Suprapubic skin (tissue), 4 donors: ENCODE measurements around the gene ALOXE3. TPM values are rescaled to one million over a fixed set of nuclear protein-coding genes. Genes with fewer than 3 reads are reported as not detected.

Source experiments
- DNase-seq, 2 donors: peaks; one replicate each; pipeline ENCODE4 v3.0.0-alpha.2; 2019; ENCODE audit warnings: low spot score in 2 of 2
- H3K27ac ChIP-seq: fragments of 200-600 bp; sonication (generic); one replicate; pipeline ENCODE4 v1.5.1; 2019
- H3K27me3 ChIP-seq: fragments of 200-600 bp; sonication (generic); one replicate; pipeline ENCODE4 v1.5.1; 2019
- H3K36me3 ChIP-seq: fragments of 200-600 bp; sonication (generic); one replicate; pipeline ENCODE4 v1.5.1; 2019
- H3K4me1 ChIP-seq: fragments of 200-600 bp; sonication (generic); one replicate; pipeline ENCODE4 v1.5.1; 2019
- H3K4me3 ChIP-seq: fragments of 200-600 bp; sonication (generic); one replicate; pipeline ENCODE4 v1.5.1; 2019; ENCODE audit warnings: mild to moderate bottlenecking
- H3K9me3 ChIP-seq: fragments of 200-600 bp; sonication (generic); one replicate; pipeline ENCODE4 v1.5.1; 2019
- CTCF ChIP-seq, 2 donors: fragments of 200-600 bp in 1 of 2; fragments of 450-650 bp in 1 of 2; sonication (generic) in 1 of 2; IDR thresholded peaks; one replicate each; pipeline ENCODE4 v1.5.1; 2016 to 2019; ENCODE audit warnings: antibody characterized with exemption in 2 of 2, mild to moderate bottlenecking in 1 of 2, moderate library complexity in 1 of 2
- EP300 ChIP-seq: sonication (generic); formaldehyde crosslinking; IDR thresholded peaks from one replicate; pipeline ENCODE4 v1.6.1; 2017; ENCODE audit warnings: antibody characterized with exemption
- POLR2A ChIP-seq, 2 donors: fragments of 450-650 bp; IDR thresholded peaks; one replicate each; pipeline ENCODE4 v1.6.1; 2017; ENCODE audit warnings: antibody characterized with exemption in 2 of 2, mild to moderate bottlenecking in 2 of 2, moderate library complexity in 2 of 2
- POLR2AphosphoS5 ChIP-seq, 3 donors: sonication (generic); formaldehyde crosslinking; IDR thresholded peaks; one replicate each; pipeline ENCODE4 v1.6.1; 2017; ENCODE audit warnings: antibody characterized with exemption in 3 of 3
- WGBS: methylation state at CpG from one replicate; pipeline ENCODE4 v1.1.5; 2018; 5-methylcytosine and 5-hydroxymethylcytosine counted together
- total RNA-seq, 4 donors: library from RNA; depleted of rRNA; stranded (reverse); fragments of >200 nt; gene quantifications; one replicate each; pipeline ENCODE4 v1.1.0, GENCODE V29; 2016

ALOXE3 gene
- total RNA-seq, result 10 to 100 TPM; 44.5 to 95.3 (median 69.9) TPM

- DNase-seq, result peak in 1 of 2 donors; percentile 79
- Histone ChIP-seq H3K9me3 (no peaks in the 10 kb centered on the region), H3K36me3 (no peaks in the 10 kb centered on the region), H3K4me3 (peak within 1 kb of the TSS; percentile 74), H3K27ac (peak within 1 kb of the TSS; percentile 91), H3K27me3 (peaks cover 38% of the 10 kb centered on the region), H3K4me1 (peaks cover 50% of the 10 kb centered on the region)
- TF ChIP-seq POLR2AphosphoS5 (IDR thresholded peaks at IDR 0.05) (peak in 2 of 3 donors; percentile 16 to 44), POLR2A (IDR thresholded peaks at IDR 0.05) (no peak)
- under 1% methylated on average over 25 of the region's 33 CpGs for WGBS
Observed at GRCh38 chr17:8117980-8118768, at the start of gene ALOXE3. ALOXE3 (minus strand) TSS chr17:8118514; CDS start chr17:8117990, 524 bp downstream.

GRCh38 chr17:8167526-8167925 lies 49.2 kb upstream of the ALOXE3 start:
- no peak for DNase-seq
- 80% methylated on average over 3 of the region's 3 CpGs for WGBS
- H3K4me1 ChIP-seq, result peaks cover 31% of the 10 kb centered on the region
- no peaks in the 10 kb centered on the region for H3K9me3 ChIP-seq
- TF ChIP-seq POLR2A (IDR thresholded peaks at IDR 0.05) (no peak), EP300 (no peak), CTCF (IDR thresholded peaks at IDR 0.05) (no peak), POLR2AphosphoS5 (IDR thresholded peaks at IDR 0.05) (no peak)
- H3K27me3 ChIP-seq, result no peaks in the 10 kb centered on the region
- no peak overlapping the region for H3K4me3 ChIP-seq
- H3K27ac ChIP-seq, result no peak overlapping the region
- H3K36me3 ChIP-seq, result no peaks in the 10 kb centered on the region

DNA sequence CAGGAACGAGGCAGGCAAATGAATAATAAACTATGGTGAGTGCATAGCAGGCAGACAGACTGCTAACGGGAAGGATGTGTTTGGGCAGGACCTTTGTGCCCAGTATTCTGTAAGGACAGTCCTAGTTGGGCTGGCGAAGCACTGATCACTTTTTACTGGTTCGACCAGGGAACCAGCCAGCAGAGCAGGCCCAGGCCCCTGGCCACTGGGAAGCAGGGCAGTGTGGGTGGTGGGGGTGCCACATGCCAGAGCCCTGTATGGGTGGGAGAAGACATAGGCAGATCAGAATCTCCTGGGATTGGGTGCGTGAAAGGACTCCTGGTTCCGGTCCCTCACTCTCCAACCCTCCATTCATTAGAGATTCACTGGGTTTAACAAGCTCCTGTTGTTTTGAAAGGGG lies 48.4 kb upstream of the ALOXE3 start:
- H3K27ac ChIP-seq, result peak overlapping the region; percentile 55
- TF ChIP-seq CTCF (IDR thresholded peaks at IDR 0.05) (no peak), POLR2AphosphoS5 (IDR thresholded peaks at IDR 0.05) (no peak)
- DNase-seq, result no peak
- WGBS, result 74% methylated on average over 6 of the region's 6 CpGs
- no peaks in the 10 kb centered on the region for H3K36me3 ChIP-seq
- H3K27me3 ChIP-seq, result no peaks in the 10 kb centered on the region
- peaks cover 35% of the 10 kb centered on the region for H3K4me1 ChIP-seq
- H3K4me3 ChIP-seq, result no peak overlapping the region
- no peaks in the 10 kb centered on the region for H3K9me3 ChIP-seq

DNA sequence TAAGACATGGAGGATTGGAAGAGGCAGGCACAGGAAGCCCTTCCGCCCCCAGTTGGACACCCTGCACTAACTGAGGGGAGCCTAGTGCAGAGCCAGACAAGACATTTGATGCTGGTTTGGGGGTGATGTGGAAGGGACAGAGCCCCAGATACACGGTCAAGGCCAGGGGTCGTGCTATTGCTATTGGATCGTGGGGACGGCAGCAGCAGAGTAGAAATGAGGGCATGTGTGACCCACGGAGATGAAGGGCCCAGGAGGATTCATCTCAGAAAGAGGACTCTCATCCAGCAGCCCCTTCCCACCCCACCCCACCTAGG lies 46.5 kb upstream of the ALOXE3 start:
- peaks cover 49% of the 10 kb centered on the region for H3K4me1 ChIP-seq
- no peak overlapping the region for H3K4me3 ChIP-seq
- WGBS, result 85% methylated on average over 6 of the region's 6 CpGs
- no peak for DNase-seq
- no peaks in the 10 kb centered on the region for H3K9me3 ChIP-seq
- peak overlapping the region; percentile 97 for H3K27ac ChIP-seq
- H3K36me3 ChIP-seq, result peaks cover 8% of the 10 kb centered on the region
- H3K27me3 ChIP-seq, result no peaks in the 10 kb centered on the region
- no peak for TF ChIP-seq POLR2AphosphoS5 (IDR thresholded peaks at IDR 0.05)
- no peak for TF ChIP-seq CTCF (IDR thresholded peaks at IDR 0.05)
- TF ChIP-seq EP300, result no peak
- TF ChIP-seq POLR2A (IDR thresholded peaks at IDR 0.05), result no peak

DNA sequence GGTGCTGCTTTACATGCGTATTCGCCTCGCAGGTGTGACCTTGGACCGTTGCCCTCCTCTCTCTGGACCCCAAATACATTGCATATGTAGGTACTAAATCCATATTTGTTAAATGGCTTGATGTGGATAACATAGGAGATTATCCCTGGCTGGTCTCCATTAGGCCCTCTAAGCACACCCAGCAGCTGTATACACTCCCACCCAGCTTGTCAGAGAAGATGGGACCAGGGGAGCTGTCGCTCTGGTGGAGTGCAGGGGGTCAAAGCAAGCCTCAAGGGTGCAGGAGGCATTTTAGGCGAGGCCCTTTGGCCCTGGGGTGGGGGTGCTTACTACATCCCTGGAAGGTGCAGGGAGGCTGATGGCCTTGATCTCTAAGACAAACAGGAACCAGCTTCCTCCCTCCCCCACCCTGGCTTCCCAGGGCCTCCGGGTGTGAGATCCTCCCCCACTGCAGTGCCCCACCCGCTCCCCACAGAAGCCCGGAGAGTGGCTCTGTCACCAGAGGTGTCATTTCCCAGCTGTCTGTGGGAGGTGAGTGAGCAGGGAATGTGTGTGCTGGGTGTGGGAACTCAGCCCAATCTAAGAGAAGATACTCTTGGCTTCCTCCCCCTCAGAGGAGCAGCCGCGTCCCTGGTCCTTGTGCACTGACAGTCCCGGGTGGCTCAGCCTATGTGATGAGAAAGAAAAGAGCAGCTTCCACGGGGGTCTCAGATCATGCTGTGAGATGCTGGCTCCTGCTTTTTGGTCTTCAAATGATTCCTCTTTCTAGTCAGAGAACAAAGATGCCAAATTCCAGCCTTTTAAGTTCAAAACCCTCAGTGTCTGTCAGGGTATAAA lies 45.9 kb upstream of the ALOXE3 start:
- Histone ChIP-seq H3K4me3 (peak overlapping the region; percentile 81), H3K27me3 (no peaks in the 10 kb centered on the region), H3K4me1 (peaks cover 52% of the 10 kb centered on the region), H3K27ac (peak overlapping the region; percentile 97), H3K9me3 (no peaks in the 10 kb centered on the region), H3K36me3 (peaks cover 14% of the 10 kb centered on the region)
- TF ChIP-seq POLR2AphosphoS5 (IDR thresholded peaks at IDR 0.05) (no peak), EP300 (no peak), POLR2A (IDR thresholded peaks at IDR 0.05) (no peak), CTCF (IDR thresholded peaks at IDR 0.05) (no peak)
- 17% methylated on average over 12 of the region's 13 CpGs for WGBS
- DNase-seq, result peak in 1 of 2 donors; percentile 93
